GM12873 (cell line): Measurements from ENCODE around the gene PIK3C2B.

ENCODE experiments used
- TF ChIP-seq, protein P1 (sequence below): IDR thresholded peaks from 2 replicates; pipeline ENCODE4 v1.5.1; 2012; ENCODE audit warnings: low read depth, mild to moderate bottlenecking, moderate library complexity, low read length, control low read depth; ENCODE audit not compliant: insufficient read depth; ENCODE audit errors: missing control alignments

Gene PIK3C2B

DNA sequence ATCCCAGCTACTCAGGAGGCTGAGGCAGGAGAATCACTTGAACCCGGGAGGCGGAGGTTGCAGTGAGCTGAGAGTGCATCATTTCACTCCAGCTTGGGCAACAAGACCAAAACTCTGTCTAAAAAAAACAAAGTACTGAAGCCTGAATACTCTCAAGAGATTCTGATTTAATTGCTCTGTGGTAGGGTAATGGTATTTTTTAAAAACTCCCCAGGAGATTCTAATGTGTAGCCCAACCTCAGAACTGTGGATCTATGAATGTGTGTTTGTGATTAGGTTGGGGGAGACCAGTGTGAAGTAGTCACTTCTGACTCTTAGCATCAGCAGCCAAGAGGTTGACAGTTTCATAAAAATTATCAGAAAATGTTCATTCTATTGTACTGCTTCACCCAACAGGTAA, 21.9 kb downstream of the PIK3C2B start:
- TF ChIP-seq, protein P1, sequence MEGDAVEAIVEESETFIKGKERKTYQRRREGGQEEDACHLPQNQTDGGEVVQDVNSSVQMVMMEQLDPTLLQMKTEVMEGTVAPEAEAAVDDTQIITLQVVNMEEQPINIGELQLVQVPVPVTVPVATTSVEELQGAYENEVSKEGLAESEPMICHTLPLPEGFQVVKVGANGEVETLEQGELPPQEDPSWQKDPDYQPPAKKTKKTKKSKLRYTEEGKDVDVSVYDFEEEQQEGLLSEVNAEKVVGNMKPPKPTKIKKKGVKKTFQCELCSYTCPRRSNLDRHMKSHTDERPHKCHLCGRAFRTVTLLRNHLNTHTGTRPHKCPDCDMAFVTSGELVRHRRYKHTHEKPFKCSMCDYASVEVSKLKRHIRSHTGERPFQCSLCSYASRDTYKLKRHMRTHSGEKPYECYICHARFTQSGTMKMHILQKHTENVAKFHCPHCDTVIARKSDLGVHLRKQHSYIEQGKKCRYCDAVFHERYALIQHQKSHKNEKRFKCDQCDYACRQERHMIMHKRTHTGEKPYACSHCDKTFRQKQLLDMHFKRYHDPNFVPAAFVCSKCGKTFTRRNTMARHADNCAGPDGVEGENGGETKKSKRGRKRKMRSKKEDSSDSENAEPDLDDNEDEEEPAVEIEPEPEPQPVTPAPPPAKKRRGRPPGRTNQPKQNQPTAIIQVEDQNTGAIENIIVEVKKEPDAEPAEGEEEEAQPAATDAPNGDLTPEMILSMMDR, result no peak

DNA sequence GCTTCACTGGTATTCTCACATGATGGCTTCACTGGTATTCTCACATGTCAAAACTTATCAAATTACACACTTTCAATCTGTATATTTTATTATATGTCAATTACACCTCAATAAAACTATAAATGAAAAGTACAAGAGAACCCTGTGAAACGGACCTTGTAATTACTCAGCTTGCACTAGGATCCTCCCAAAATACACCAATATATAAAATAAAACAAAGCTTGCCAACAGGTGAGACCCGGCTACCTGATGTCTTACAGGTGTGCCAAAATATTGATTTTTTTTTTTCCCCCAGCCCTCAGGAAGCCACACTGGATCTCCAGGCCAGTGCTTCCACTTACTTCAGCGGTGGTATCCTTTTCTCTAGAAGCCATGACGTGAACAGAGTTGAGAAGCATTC, 22.9 kb downstream of the PIK3C2B start:
- TF ChIP-seq, protein P1, result no peak

DNA sequence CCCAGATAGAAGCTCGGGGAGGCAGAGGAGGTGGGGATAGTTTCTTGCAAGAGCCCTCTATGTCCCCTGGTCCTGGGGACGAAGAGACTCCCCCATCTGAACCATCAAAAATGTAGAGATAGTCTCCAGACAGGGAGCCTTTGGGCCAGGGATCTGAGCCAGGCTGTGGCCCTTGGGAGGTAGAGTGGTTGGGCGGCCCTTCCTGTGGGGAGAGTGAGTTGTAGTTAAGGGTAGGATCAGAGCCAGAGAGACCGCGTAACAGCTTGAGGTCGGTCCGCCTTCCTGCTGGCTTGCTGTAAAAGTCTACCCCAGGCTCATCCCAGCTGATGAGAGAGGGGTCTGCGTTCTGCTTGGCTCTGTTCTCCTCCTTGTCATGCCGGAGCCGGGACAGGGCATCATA, 25.3 kb downstream of the PIK3C2B start:
- TF ChIP-seq, protein P1, result no peak

DNA sequence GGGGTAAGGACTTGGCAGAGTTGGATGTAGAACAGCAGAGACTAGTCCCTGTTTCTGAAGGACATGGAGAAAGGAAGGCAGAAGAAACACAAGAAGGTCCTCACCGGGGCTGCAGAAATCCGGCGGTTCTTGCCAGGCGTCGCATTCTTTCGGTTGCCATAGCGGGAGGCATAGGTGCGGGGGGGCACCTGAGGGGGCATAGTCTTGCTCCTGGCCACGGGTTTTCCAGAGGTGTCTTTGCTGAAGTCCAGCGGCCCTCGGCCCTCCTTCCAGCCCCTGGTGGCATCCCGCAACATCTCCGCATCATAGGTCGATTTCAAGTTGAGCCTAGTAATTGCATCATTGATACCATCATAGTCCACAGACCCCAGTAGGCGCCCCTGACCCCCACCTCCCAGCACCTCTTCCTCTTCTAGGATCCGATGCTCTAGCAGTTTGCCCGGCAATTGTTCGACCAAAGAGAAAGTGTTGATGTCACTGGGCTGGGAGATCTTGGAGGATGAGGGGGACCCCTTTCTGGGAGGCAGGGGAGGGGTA, 25.8 kb downstream of the PIK3C2B start:
- TF ChIP-seq, protein P1, result no peak

DNA sequence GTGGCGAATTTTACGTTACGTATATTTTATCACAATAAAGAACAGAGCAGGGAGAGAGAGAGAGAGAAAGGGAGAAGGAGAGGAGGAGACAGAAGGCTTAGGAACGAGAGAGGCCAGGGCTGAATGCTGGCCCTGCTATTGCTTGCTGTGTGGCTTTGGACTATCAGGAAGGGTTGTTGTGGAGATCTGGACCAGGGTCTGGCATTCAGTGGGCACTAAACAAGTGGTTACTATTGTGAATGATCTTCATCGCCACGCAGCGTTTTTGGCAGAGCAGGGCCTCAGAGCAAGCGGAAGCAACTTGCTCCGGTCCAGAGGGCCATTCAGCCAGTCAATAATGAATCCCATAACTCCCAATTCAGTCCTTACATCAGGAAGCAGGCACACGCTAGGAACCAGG, 26.4 kb downstream of the PIK3C2B start:
- TF ChIP-seq, protein P1, result no peak

DNA sequence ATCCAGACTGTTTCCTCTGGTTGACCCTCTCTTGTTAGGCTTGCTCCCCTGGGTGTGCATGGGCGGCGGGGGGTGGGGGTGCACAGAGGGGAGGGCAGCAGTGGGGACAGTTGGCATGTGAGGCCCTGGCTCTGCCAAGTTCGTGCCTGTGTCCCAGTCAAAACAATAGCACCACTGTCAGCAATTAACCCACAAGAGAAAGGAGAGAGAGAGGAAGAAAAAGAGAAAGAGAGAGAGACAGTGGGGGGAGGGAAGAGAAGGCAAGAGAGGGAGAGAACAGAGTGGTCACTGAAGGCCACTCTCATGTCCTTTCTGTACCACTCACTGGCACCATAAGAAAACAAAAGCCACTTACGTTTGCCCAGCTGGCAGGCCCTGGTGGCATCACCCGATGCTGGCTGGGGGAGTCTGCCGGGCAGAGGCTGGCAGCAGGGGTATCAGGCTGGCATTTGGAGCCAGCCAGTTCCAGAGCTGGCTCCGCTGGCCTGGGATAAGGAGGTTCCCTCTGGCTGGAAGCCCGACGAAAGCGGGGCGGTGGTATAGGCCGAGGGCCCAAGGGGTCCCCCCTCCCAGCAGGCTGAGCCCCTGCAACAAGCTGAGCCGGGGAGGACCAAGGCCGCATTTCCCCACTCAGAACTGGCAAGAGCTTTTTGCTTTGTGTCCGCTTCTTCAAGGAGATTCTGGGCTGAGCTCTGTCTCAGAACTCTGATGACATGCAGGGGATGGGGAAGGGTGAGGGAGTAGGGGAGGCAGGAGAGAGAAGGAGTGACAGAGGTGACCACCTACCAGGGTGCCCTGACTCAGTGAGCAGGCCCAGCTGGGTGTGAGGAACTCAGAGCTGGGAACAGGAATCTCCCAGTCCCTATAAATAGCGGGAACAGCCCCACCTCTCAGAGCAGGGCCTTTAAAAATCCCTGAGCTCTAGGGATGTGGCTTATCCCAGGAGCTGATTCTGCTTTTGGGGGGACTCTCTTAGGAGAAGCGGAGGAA, 27.9 kb downstream of the PIK3C2B start:
- TF ChIP-seq, protein P1, result no peak

DNA sequence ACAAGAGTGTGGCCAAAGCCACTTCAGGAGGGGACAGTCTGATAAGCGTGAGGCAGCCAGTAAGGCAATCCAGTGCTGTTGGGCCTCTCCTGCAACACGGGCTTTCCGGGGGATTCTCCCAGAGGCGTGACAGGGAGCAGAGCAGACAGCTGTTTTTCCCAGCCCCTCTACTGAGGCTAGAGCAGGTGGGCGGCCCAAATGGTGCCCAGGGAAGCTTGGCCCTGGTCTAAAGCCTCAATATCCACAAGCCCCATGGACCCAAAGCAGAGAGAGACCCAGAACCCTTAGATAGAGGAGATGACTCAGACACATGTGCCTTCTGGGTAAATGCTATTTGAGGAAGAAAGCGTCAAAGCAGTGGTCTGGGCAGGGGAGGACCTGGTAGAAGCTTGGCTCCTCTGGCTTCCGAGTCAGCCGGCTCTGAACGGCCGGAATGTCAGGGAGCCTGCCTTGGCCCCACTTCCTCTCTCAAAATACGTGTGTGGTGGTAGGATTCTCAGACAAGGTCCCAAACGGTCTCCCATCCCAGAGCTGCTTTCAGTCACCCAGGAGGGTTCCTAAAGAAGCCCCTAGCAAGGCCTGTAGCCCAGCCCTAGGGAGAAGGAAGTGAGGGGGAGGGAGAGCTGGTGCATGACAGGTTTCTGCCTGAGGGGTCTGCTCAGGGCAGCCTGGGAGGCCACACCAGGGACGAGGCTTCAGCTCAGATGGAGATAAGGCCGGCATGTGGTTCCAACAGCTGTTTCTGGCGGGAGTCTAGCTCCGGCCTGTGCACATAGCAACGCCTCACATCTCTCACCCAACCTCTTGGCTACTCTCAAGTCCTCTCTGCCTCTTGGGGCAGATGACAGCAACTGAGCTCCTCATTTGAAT, 28.8 kb downstream of the PIK3C2B start:
- TF ChIP-seq, protein P1, result no peak
